ENCODE data around the gene TXNDC8. TPM values are rescaled to one million over a fixed set of nuclear protein-coding genes. Genes with fewer than 3 reads are reported as not detected.
"Not testable (repeated sequence)": the region's sequence is repeated elsewhere in the genome, so short reads cannot be mapped to it uniquely, and the experiment has no call there.

Gene TXNDC8
- total RNA-seq: not detected

DNA sequence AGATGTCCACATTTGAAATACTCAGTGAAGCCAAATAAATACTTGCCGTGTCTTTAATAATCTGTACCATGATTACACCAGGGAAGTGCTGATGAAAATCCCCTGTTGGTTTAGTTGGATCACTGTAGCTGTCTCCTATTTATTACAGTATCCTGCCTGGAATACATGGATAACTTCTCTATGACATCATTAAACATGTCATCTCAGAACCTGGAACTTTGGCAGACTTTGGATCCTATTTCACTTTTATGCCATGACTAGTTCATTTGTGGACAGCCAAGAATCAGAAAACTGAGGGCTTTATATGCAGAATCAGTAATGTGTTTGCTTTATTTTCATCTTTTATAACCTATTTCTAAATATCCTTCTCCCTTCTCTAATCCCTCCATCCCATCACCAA lies at the start of gene TXNDC8:
Gene TXNDC8 (minus strand): TSS at position 137 of the 400 bp plus-strand sequence.
- Histone ChIP-seq H3K4me1 (no peaks in the 10 kb centered on the region), H3K4me3 (no peak within 1 kb of the TSS), H3K27ac (no peak within 1 kb of the TSS), H3K36me3 (no peaks in the 10 kb centered on the region), H3K27me3 (no peaks in the 10 kb centered on the region), H3K9me3 (no peaks in the 10 kb centered on the region)
- TF ChIP-seq, protein P1, sequence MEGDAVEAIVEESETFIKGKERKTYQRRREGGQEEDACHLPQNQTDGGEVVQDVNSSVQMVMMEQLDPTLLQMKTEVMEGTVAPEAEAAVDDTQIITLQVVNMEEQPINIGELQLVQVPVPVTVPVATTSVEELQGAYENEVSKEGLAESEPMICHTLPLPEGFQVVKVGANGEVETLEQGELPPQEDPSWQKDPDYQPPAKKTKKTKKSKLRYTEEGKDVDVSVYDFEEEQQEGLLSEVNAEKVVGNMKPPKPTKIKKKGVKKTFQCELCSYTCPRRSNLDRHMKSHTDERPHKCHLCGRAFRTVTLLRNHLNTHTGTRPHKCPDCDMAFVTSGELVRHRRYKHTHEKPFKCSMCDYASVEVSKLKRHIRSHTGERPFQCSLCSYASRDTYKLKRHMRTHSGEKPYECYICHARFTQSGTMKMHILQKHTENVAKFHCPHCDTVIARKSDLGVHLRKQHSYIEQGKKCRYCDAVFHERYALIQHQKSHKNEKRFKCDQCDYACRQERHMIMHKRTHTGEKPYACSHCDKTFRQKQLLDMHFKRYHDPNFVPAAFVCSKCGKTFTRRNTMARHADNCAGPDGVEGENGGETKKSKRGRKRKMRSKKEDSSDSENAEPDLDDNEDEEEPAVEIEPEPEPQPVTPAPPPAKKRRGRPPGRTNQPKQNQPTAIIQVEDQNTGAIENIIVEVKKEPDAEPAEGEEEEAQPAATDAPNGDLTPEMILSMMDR (IDR thresholded peaks at IDR 0.05): no peak
- DNase-seq (ENCODE audit: low spot score): no peak

DNA sequence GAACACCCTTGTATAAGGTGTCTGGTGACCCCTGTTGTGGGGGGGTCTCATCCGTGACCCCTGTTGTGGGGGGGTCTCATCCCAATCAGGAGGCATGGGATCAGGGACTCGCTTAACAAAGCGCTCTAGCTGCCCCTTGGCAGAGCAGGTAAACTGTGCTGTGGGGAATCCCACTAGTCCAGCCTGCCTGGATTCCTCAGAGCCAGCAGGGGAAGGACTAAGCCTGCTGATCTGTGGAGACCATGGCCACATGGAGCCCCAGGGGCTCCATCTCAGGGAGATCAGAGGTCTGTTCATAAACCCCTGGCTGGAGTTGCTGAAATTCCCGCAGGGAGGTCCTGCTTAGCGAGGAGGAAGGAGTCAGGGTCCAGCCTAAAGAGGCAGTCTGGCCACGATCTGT lies 45.8 kb upstream of the TXNDC8 start:
- no peak overlapping the region for H3K4me3 ChIP-seq
- TF ChIP-seq, protein P1 (IDR thresholded peaks at IDR 0.05): no peak
- H3K4me1 ChIP-seq: no peaks in the 10 kb centered on the region

GRCh38 chr9:110382731-110383130 lies 45.1 kb upstream of the TXNDC8 start:
- H3K9me3 ChIP-seq: no peaks in the 10 kb centered on the region
- no peak for DNase-seq (ENCODE audit: low spot score)
- H3K27ac ChIP-seq: no peak overlapping the region
- H3K27me3 ChIP-seq: no peaks in the 10 kb centered on the region
- no peaks in the 10 kb centered on the region for H3K4me1 ChIP-seq
- H3K36me3 ChIP-seq: no peaks in the 10 kb centered on the region
- TF ChIP-seq, protein P1 (IDR thresholded peaks at IDR 0.05): no peak
- H3K4me3 ChIP-seq: no peak overlapping the region

More for the DNA sequence above, 45.8 kb upstream of the TXNDC8 start:
- no peak for DNase-seq (ENCODE audit: low spot score)
- H3K9me3 ChIP-seq: no peaks in the 10 kb centered on the region
- H3K27me3 ChIP-seq: no peaks in the 10 kb centered on the region
- H3K36me3 ChIP-seq: no peaks in the 10 kb centered on the region
- no peak overlapping the region for H3K27ac ChIP-seq

DNA sequence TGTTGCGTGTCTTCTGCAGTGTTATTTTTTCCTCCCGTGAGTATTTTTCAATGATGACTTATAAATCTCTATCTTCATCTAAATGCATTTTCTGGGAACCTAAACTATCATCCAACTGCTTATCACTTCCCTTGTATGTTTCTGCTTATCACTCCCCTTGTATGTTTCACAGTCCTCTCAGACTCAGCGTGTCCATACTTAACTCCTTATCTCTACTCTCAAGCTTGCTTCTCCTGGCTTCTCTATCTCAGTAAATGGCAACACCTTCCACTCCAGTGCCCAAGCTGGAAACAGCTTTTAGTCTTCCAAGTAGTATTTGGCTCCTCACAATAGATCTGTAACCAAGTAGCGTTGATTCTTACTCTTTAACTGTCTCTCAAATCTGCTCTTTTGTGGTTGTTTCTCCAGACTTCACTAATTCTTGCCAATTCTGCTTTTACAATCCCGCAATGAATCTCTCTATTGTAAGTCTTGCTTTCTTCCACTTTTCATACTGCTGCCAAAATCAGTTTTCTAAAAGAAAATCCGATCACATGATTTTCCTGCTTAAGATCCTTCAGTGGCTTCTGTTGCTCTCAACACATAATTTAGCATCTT lies 33.8 kb upstream of the TXNDC8 start:
- TF ChIP-seq, protein P1 (IDR thresholded peaks at IDR 0.05): no peak
- DNase-seq (ENCODE audit: low spot score): no peak

DNA sequence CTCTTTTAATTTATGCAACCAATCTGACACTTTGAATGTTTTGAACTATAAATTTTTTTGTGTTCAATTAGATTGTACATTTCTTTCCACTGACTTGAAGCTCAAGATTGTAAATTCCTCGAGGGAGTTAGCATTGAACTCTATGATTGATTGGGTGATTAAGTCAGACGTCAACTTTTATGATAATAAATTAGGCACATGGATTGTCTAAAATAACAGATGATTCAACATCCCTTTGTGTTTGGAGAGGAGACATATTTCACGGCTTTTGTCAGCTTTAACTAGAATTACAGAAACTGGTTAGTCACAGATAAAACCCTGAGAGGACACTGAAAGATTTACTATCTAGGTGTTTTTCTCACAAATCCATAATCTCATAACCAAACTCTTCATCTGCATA lies 32.7 kb upstream of the TXNDC8 start:
- Histone ChIP-seq H3K4me3 (no peak overlapping the region), H3K36me3 (no peaks in the 10 kb centered on the region), H3K27me3 (no peaks in the 10 kb centered on the region), H3K4me1 (no peaks in the 10 kb centered on the region), H3K27ac (no peak overlapping the region), H3K9me3 (no peaks in the 10 kb centered on the region)
- no peak for DNase-seq (ENCODE audit: low spot score)
- TF ChIP-seq, protein P1 (IDR thresholded peaks at IDR 0.05): no peak

More for the DNA sequence above, 33.8 kb upstream of the TXNDC8 start:
- Histone ChIP-seq H3K27ac (no peak overlapping the region), H3K27me3 (no peaks in the 10 kb centered on the region), H3K9me3 (no peaks in the 10 kb centered on the region), H3K4me1 (no peaks in the 10 kb centered on the region), H3K4me3 (no peak overlapping the region), H3K36me3 (no peaks in the 10 kb centered on the region)

GRCh38 chr9:110364451-110364850 lies 26.8 kb upstream of the TXNDC8 start:
- H3K36me3 ChIP-seq: no peaks in the 10 kb centered on the region
- H3K27ac ChIP-seq: no peak overlapping the region
- no peaks in the 10 kb centered on the region for H3K4me1 ChIP-seq
- no peak overlapping the region for H3K4me3 ChIP-seq
- no peaks in the 10 kb centered on the region for H3K27me3 ChIP-seq
- DNase-seq (ENCODE audit: low spot score): no peak
- no peaks in the 10 kb centered on the region for H3K9me3 ChIP-seq
- TF ChIP-seq, protein P1 (IDR thresholded peaks at IDR 0.05): no peak

DNA sequence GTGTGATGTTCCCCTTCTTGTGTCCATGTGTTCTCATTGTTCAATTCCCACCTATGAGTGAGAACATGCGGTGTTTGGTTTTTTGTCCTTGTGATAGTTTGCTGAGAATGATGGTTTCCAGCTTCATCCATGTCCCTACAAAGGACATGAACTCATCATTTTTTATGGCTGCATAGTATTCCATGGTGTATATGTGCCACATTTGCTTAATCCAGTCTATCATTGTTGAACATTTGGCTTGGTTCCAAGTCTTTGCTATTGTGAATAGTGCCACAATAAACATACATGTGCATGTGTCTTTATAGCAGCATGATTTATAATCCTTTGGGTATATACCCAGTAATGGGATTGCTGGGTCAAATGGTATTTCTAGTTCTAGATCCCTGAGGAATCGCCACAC lies 21.3 kb upstream of the TXNDC8 start:
- H3K27me3 ChIP-seq; H3K4me3 ChIP-seq; H3K27ac ChIP-seq; H3K9me3 ChIP-seq; DNase-seq (ENCODE audit: low spot score); H3K36me3 ChIP-seq; H3K4me1 ChIP-seq: not testable (repeated sequence)

Data from right atrium auricular region (tissue), 2 donors.